Muscle layer of colon (tissue), 2 donors: ENCODE data around the gene PTPRT.

Experiments used
- H3K27ac ChIP-seq: one replicate; pipeline ENCODE4 v1.7.0; 2013; ENCODE audit warnings: low read depth, mild to moderate bottlenecking, low read length, moderate library complexity
- H3K27me3 ChIP-seq, 2 donors: one replicate each; pipeline ENCODE4 v1.7.0; 2013; ENCODE audit warnings: low read length in 2 of 2, mild to moderate bottlenecking in 2 of 2; ENCODE audit not compliant: insufficient read depth in 2 of 2, control insufficient read depth in 1 of 2
- H3K36me3 ChIP-seq: one replicate; pipeline ENCODE4 v1.7.0; 2013; ENCODE audit warnings: mild to moderate bottlenecking, low read length; ENCODE audit not compliant: insufficient read depth
- H3K4me1 ChIP-seq: one replicate; pipeline ENCODE4 v1.7.0; 2013; ENCODE audit warnings: mild to moderate bottlenecking, low read length; ENCODE audit not compliant: insufficient read depth
- H3K4me3 ChIP-seq, 2 donors: one replicate each; pipeline ENCODE4 v1.7.0; 2013; ENCODE audit warnings: low read length in 2 of 2, low read depth in 1 of 2, mild to moderate bottlenecking in 1 of 2, moderate library complexity in 1 of 2
- H3K9ac ChIP-seq: one replicate; pipeline ENCODE4 v1.7.0; 2013; ENCODE audit warnings: low read length
- H3K9me3 ChIP-seq: one replicate; pipeline ENCODE4 v1.7.0; 2013; ENCODE audit warnings: mild to moderate bottlenecking, low read length
- donor health status: abdominal sarcoma.
- donor health status: Adenocarcinoma of cecum.

Gene PTPRT

GRCh38 chr20:43189554-43190331 lies at the start of gene PTPRT:
Gene PTPRT, minus strand, starts transcription at chr20:43189906. Its CDS starts 173 bp downstream, at chr20:43189733.
- Histone ChIP-seq H3K9ac (no peak within 1 kb of the TSS), H3K4me1 (peaks cover 8% of the 10 kb centered on the region), H3K36me3 (no peaks in the 10 kb centered on the region), H3K4me3 (no peak within 1 kb of the TSS), H3K9me3 (no peaks in the 10 kb centered on the region), H3K27me3 (peaks cover 20 to 30% of the 10 kb centered on the region in 2 donors), H3K27ac (no peak within 1 kb of the TSS)

- Histone ChIP-seq H3K4me1 (no peaks in the 10 kb centered on the region), H3K4me3 (no peak overlapping the region), H3K9ac (no peak overlapping the region), H3K27ac (no peak overlapping the region), H3K9me3 (no peaks in the 10 kb centered on the region), H3K36me3 (no peaks in the 10 kb centered on the region), H3K27me3 (no peaks in the 10 kb centered on the region)
Observed at GRCh38 chr20:43238833-43239232, 49.1 kb upstream of the PTPRT start.

GRCh38 chr20:43238266-43238665 lies 48.6 kb upstream of the PTPRT start:
- H3K4me3 ChIP-seq = no peak overlapping the region
- no peaks in the 10 kb centered on the region for H3K27me3 ChIP-seq
- H3K9ac ChIP-seq = no peak overlapping the region
- no peaks in the 10 kb centered on the region for H3K9me3 ChIP-seq
- H3K27ac ChIP-seq = no peak overlapping the region
- no peaks in the 10 kb centered on the region for H3K4me1 ChIP-seq
- H3K36me3 ChIP-seq = no peaks in the 10 kb centered on the region

- no peak overlapping the region for H3K4me3 ChIP-seq
- no peak overlapping the region for H3K27ac ChIP-seq
- H3K27me3 ChIP-seq = no peaks in the 10 kb centered on the region
- no peaks in the 10 kb centered on the region for H3K36me3 ChIP-seq
- no peak overlapping the region for H3K9ac ChIP-seq
- no peaks in the 10 kb centered on the region for H3K4me1 ChIP-seq
- no peaks in the 10 kb centered on the region for H3K9me3 ChIP-seq
Observed at GRCh38 chr20:43237651-43238168, 48.0 kb upstream of the PTPRT start.

DNA sequence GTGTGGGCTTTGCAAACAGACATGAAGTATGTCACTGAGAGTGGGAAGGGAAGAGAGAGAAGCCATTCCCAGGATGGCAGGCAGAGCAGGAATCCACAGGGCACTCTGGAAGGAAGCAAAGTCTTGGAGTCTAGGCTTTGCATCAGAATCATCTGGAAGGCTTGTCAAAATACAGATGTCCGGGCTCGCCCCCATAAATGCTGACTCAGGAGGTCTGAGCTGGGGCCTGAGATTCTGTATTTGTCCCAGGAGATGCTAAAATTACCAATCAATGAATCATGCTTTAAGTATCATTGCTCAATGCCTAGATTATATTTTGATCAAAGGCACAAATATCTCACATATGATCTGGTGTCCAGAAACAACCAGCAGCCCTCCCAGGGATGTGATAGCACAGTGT lies 46.3 kb upstream of the PTPRT start:
- no peak overlapping the region for H3K9ac ChIP-seq

GRCh38 chr20:43231829-43232228 lies 42.1 kb upstream of the PTPRT start:
- no peak overlapping the region for H3K4me3 ChIP-seq
- H3K9ac ChIP-seq = no peak overlapping the region
- no peaks in the 10 kb centered on the region for H3K27me3 ChIP-seq
- no peaks in the 10 kb centered on the region for H3K9me3 ChIP-seq
- no peaks in the 10 kb centered on the region for H3K36me3 ChIP-seq
- no peaks in the 10 kb centered on the region for H3K4me1 ChIP-seq
- no peak overlapping the region for H3K27ac ChIP-seq

More for the DNA sequence above, 46.3 kb upstream of the PTPRT start:
- no peaks in the 10 kb centered on the region for H3K9me3 ChIP-seq
- no peak overlapping the region for H3K27ac ChIP-seq
- no peaks in the 10 kb centered on the region for H3K36me3 ChIP-seq
- no peaks in the 10 kb centered on the region for H3K4me1 ChIP-seq
- no peak overlapping the region for H3K4me3 ChIP-seq
- H3K27me3 ChIP-seq = no peaks in the 10 kb centered on the region

DNA sequence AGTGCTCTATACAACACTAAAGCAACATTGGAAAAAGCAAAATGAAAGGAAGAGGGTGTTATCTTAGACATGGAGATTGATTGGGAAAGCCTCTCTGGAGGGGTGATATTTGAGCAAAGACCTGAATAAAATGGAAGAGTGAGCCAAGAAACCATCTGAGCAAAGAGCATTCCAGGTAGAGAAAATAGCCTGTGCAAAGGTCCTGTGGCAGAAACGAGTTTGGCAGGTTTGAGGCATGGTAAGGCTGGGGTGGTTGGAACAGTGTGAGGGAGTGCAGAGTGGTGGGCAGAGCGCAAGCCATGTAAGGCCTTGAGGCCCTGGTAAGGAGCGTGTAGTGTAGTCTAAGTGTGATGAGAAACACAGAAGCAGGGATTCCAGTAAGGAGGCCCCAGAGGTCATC lies 40.0 kb upstream of the PTPRT start:
- Histone ChIP-seq H3K4me3 (no peak overlapping the region), H3K4me1 (no peaks in the 10 kb centered on the region), H3K9ac (no peak overlapping the region), H3K9me3 (no peaks in the 10 kb centered on the region), H3K27ac (no peak overlapping the region), H3K27me3 (peaks cover 0 to under 1% of the 10 kb centered on the region in 2 donors), H3K36me3 (no peaks in the 10 kb centered on the region)

GRCh38 chr20:43220612-43221011 lies 30.9 kb upstream of the PTPRT start:
- no peaks in the 10 kb centered on the region for H3K4me1 ChIP-seq
- no peak overlapping the region for H3K27ac ChIP-seq
- H3K9ac ChIP-seq = no peak overlapping the region

DNA sequence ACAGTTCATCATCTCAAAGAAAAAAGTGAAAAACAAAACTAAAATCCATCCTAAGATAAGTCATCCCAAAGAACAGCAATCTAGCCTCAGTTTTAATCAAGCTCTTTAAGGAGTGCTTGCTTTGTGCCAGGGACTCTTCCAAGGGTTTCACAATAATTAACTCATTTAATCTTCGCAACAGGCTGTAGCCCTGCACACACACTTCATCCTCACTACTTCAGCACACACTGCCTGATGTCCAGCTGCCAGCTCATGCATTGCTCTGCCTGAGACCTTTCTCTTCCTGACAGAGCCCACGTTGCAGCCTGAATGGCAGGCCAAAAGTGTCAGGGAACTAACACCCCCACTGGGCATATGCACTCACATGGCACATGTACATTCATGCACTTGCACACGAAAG lies 21.2 kb upstream of the PTPRT start:
- Histone ChIP-seq H3K27me3 (no peaks in the 10 kb centered on the region), H3K4me3 (no peak overlapping the region), H3K9ac (no peak overlapping the region), H3K36me3 (no peaks in the 10 kb centered on the region), H3K4me1 (no peaks in the 10 kb centered on the region), H3K9me3 (no peaks in the 10 kb centered on the region), H3K27ac (no peak overlapping the region)

More at GRCh38 chr20:43220612-43221011, 30.9 kb upstream of the PTPRT start:
- H3K36me3 ChIP-seq = no peaks in the 10 kb centered on the region
- H3K9me3 ChIP-seq = no peaks in the 10 kb centered on the region
- no peak overlapping the region for H3K4me3 ChIP-seq
- H3K27me3 ChIP-seq = peaks cover 0 to 4% of the 10 kb centered on the region in 2 donors

- H3K27ac ChIP-seq = no peak overlapping the region
Observed at GRCh38 chr20:43209831-43210230, 20.1 kb upstream of the PTPRT start.

DNA sequence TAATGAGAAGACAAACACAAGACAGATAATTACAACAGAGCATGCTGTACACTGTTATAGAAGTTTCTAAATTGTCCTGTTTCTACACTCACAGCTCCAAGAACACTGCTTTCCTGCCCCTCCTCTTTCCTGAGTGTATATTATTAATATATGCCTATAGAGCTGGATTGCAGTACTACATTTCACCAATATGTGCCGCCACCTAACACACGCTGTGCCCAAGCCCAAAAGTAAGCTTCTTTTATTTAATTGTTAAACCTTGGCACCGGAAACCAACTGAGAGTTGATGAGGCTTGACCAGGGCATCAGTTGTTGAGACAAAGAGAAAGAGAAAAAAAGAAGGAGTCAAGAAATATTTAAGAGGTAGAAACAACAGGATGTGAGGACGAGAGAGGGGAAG lies 16.0 kb upstream of the PTPRT start:
- Histone ChIP-seq H3K27me3 (no peaks in the 10 kb centered on the region), H3K4me1 (no peaks in the 10 kb centered on the region), H3K4me3 (no peak overlapping the region), H3K36me3 (no peaks in the 10 kb centered on the region), H3K9ac (no peak overlapping the region), H3K9me3 (no peaks in the 10 kb centered on the region), H3K27ac (no peak overlapping the region)

More at GRCh38 chr20:43209831-43210230, 20.1 kb upstream of the PTPRT start:
- Histone ChIP-seq H3K9me3 (no peaks in the 10 kb centered on the region), H3K4me1 (no peaks in the 10 kb centered on the region), H3K27me3 (no peaks in the 10 kb centered on the region), H3K36me3 (no peaks in the 10 kb centered on the region), H3K4me3 (no peak overlapping the region), H3K9ac (no peak overlapping the region)

- Histone ChIP-seq H3K27me3 (no peaks in the 10 kb centered on the region), H3K36me3 (no peaks in the 10 kb centered on the region), H3K4me3 (no peak overlapping the region), H3K9me3 (no peaks in the 10 kb centered on the region), H3K4me1 (no peaks in the 10 kb centered on the region), H3K27ac (no peak overlapping the region), H3K9ac (no peak overlapping the region)
Observed at GRCh38 chr20:43202100-43202499, 12.4 kb upstream of the PTPRT start.
